K562 (cell line): ENCODE measurements around the gene MBOAT1.

ENCODE experiments used
- CTCF ChIP-seq, 3 experiments: IDR thresholded peaks in 2 of 3; conservative IDR thresholded peaks in 1 of 3; 2 replicates each; pipeline ENCODE4 v1.5.1; 2011 to 2012; ENCODE audit warnings: low read length in 3 of 3, mild to moderate bottlenecking in 3 of 3, control low read depth in 2 of 3, improper control_type of control experiment in 1 of 3, inconsistent platforms in 1 of 3, low read depth in 1 of 3, mixed read lengths in 1 of 3, moderate library complexity in 1 of 3; ENCODE audit not compliant: insufficient read depth in 2 of 3
- GTF2F1 ChIP-seq: IDR thresholded peaks from 2 replicates; pipeline ENCODE4 v1.6.1; 2011; ENCODE audit warnings: low read depth, low read length, improper control_type of control experiment
- NCOA2 ChIP-seq, 2 experiments: fragments of 450-650 bp; IDR thresholded peaks; 2 replicates each; pipeline ENCODE4 v1.6.1; 2018; ENCODE audit warnings: mild to moderate bottlenecking in 2 of 2, moderate library complexity in 1 of 2; ENCODE audit not compliant: partially characterized antibody in 2 of 2
- SAFB2 ChIP-seq: fragments of 200-400 bp; formaldehyde crosslinking; IDR thresholded peaks from 2 replicates; pipeline ENCODE4 v1.6.1; 2018; ENCODE audit warnings: borderline replicate concordance, low read length, low read depth, moderate library complexity; ENCODE audit not compliant: severe bottlenecking
- ZKSCAN1 ChIP-seq: fragments of 150-350 bp; IDR thresholded peaks from 2 replicates; pipeline ENCODE4 v1.6.1; 2016; ENCODE audit warnings: low read depth, low read length

- TF ChIP-seq ZKSCAN1 (no peak), NCOA2 (IDR thresholded peaks at IDR 0.05; ENCODE audit: partially characterized antibody in 2 of 2) (no peak), GTF2F1 (no peak), CTCF (IDR thresholded peaks at IDR 0.05 in 2 of 3, conservative IDR thresholded peaks at IDR 0.05 in 1 of 3; ENCODE audit: insufficient read depth in 2 of 3, low read depth in 1 of 3, low read length in 3 of 3) (no peak), SAFB2 (no peak)
Measured at GRCh38 chr6:20198156-20198774, 14.0 kb downstream of the MBOAT1 start.
